NCI-H1694 treated with DMSO at 0.1 percent for 48 hours (cell line): ENCODE data around the gene DPEP3.
"Not testable (repeated sequence)": the region's sequence is repeated elsewhere in the genome, so short reads cannot be mapped to it uniquely, and the experiment has no call there.

Experiments
- DNase-seq: peaks from one replicate; lab custom pipeline; 2025; lab: John Stamatoyannopoulos, UW

DPEP3 gene

GRCh38 chr16:67993207-67994039 lies 13.1 kb upstream of the DPEP3 start:
- DNase-seq: peak; percentile 40

DNA sequence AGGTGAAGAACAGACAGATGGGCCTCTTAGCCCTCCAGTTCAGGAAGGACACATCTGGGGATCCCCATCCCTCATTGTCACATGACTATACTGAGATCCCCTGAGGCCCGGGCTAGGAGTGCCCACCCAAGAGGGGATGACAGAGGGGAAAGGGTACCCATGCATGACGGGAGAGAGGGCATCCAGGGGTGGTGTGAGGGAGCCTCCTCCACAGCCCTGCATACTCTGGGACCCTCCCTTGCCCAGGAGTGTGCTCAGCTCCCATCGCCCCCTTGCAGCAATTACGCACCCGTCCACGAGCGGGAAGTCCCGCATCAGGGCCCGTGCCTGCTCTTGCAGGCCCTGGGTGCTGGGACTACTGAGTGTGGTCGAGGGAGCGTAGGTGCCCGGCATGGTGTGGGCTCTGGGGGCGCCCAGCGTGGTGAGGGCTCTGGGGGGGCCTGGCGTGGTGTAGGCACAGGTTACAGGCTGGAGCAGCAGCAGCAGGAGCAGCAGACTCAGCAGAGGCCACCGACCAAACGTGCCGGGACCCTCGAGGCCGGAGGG lies 12.4 kb upstream of the DPEP3 start:
- no peak for DNase-seq

DNA sequence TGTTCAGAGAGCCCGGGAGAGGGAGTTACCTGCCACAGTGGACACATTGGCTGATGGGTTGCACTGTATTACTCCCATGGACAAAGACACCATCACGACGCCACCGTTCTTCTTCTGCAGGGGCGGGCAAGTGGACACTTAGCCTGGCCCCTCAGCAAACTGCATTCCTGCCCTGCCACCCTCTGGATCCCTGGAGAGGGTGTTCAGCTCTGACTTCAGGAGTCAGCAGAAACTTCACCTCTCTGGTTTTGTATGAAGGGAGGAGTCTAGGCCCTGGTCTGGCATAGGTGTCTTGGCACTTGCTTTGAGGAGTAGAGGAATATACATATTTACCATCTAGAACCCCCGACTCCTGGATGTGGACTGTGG lies 9.7 kb upstream of the DPEP3 start:
- DNase-seq: no peak

DNA sequence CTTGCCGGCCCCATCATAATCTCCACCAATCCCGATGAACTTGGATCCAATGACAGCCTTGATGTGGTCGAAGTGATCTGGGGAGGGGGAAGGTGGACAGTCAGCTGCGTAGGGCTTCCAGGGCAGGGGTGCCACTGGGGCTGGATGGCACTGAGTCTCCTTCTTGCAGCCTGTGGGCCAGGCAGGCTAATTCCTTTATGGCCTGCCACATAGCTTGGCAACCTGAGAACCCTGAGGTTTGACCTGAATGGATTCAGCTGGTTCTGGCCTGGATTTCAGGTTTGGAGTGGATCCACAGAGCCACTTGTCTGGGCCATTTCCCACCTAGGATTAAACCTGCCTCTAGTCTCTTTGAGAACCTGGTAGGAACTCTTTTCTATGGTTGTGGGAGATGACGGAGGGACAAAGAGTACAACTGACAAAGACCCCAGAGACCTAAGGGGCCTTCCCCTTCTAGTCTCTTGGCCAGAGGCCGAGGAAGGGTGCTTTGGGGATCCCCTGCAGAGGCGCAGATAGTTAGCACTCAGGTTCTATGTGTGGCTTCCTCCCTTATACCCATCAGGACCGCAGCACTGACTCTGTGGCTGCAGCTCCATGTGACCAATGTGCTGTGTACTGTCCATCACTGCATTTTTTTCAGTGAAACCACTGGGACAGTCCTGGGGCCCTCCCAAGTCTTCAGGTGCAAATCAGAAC lies 9.2 kb upstream of the DPEP3 start:
- DNase-seq: no peak

GRCh38 chr16:67988675-67989074 lies 8.4 kb upstream of the DPEP3 start:
- DNase-seq: no peak

GRCh38 chr16:67987460-67988160 lies 7.3 kb upstream of the DPEP3 start:
- DNase-seq: no peak

GRCh38 chr16:67986949-67987348 lies 6.7 kb upstream of the DPEP3 start:
- no peak for DNase-seq

DNA sequence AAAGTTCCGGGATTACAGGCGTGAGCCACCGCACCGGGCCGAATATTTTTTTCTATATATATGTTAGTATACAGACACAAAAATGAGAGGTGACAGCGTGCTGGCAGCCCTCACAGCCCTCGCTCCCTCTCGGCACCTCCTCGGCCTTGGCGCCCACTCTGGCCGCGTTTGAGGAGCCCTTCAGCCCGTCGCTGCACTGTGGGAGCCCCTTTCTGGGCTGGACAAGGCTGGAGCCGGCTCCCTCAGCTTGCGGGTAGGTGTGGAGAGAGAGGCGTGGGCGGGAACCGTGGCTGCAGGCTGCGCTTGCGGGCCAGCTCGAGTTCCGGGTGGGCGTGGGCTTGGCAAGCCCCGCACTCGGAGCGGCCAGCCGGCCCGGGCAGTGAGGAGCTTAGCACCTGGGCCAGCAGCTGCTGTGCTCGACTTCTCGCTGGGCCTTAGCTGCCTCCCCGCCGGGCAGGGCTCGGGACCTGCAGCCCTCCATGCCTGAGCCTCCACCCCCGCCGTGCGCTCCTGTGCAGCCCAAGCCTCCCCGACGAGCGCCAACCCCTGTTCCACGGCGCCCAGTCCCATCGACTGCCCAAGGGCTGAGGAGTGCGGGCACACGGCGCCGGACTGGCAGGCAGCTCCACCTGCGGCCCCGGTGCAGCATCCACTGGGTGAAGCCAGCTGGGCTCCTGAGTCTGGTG lies 1.9 kb upstream of the DPEP3 start:
- DNase-seq: no peak

DNA sequence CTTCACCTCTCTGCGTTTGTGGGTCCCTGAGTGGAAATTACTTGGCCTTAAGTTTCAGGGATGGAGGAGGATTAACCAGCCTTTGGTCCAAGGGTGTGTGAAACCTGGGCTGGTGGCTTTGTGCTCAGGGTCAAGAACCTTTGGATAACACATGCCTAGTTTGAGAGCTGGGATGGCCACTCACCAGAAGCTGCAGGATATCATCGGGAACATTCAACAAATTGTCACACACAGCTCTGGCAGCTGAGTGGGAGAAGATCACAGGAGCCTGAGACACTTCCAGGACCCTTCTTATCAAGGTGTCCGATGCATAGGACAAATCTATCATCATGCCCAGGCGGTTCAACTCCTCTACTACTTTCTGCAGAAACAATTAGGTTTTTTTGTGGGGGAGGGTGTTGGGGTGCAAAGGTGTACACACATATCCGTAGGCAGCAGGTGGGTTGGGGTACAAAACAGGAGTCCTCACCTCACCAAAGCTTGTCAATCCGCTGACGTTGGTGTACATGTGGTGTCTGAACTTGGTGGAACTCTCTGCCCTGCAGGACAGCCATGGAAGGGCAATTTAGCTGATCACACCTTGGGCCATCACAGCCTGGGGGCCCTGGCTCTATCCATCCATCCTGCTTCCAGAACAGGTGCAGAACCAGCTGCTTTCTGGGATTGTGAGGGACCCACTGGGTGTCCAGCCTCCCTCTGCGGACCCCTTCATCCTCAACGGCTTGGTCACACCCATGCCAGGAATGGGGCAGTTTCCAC lies 2.7 kb downstream of the DPEP3 start:
- no peak for DNase-seq

DNA sequence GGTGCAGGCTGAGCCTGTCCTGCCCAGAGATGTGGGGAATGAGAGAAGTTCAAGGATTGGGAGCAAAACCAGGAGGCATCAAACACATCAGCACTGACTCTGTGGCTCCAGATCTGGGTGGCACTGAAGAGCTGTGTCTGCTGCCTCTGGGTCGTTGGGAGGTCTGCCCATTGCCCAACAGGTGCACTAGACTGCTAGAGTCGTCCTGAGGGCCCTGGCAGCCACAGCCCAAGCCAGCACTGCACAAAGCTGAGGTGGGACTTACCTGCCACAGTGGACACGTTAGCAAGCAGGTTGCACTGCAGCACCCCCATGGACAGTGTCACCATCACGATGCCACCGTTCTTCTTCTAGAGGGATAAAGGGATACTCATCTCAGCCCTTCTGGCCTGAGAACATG lies 3.3 kb downstream of the DPEP3 start:
- DNase-seq: no peak

DNA sequence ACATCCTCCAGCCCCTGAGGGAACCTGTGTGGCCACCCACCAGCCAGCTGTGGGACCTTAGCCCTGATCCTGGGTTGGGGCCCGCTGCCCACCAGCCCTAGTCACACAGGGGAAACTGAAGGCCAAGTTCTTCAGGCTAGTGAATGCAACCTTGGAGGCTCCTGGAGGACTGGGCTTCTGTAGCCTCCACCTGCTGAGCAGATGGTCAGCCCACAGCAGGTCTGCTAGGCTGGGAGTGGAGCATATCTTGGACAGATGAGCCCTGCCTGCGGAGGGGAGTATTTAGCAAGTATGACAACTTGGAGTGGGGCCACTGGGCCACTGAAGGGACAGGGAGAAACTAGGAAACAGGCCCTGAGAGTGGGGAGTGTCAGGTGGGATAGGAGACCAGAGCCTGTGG lies 4.1 kb downstream of the DPEP3 start:
- no peak for DNase-seq

DNA sequence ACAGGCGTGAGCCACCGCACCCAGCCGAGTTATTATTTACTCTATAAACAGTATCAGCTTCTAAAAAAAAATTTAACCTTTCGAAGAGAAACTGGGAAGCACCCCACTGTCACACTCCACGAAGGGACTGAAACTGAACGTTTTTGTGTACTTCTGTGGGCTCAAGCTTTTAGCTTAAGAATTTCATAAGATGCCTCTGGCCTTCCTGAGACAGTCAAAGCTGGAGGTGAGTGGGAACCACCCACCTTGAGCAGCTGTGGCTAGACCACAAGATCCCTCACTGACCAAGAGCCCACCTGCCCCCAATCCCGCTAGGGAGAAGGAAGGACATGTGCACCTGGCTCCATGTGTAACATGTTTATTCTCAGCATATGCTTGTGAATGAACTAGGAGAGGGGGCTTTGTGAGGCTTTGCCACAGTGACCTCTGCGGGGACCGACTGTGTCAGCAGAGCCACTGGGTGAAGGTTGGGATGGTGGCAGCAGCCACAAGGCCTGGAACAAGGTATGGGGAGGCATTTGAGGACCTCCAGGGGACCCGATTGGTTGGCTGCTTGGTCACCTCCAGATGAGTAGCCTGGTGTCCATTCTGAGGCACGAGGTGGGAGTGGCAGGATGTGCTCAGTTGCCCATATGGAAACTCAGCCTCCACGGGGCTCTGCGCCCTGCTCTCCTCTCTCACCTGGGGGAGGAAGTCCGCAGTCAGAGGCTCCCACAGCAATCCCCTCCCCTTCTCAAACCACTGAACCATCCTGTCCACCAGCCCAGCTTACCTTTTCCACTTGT lies 4.8 kb downstream of the DPEP3 start:
- no peak for DNase-seq

- DNase-seq: not testable (repeated sequence)
Measured at GRCh38 chr16:67972285-67972684, 8.0 kb downstream of the DPEP3 start.

DNA sequence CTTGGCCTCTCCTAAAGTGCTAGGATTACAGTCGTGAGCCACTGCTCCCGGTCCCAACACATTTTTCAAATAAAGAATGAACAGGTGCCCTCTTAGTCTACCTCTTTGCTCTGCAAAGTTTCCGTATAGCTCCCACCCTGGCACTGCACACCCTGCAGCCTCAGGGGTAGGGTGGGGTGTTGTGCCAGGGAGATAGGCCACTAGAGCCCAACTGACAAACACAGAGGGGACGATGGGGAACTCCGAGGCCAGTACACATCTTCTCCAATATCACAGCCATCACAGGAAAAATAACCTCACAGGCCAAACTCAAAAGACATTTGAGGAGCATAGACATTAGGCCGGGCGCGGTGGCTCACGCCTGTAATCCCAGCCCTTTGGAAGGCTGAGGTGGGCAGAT lies 9.2 kb downstream of the DPEP3 start:
- no peak for DNase-seq

GRCh38 chr16:67969254-67970039 lies 10.9 kb downstream of the DPEP3 start:
- DNase-seq: no peak

- DNase-seq: peak; percentile 22
Measured at GRCh38 chr16:67968400-67969253, 11.7 kb downstream of the DPEP3 start, which contains the start of gene SLC12A4. TSS of gene SLC12A4 (minus strand) at chr16:67968637. CDS start at chr16:67968553, 84 bp downstream.

- DNase-seq: no peak
Measured at GRCh38 chr16:67967958-67968399, 12.3 kb downstream of the DPEP3 start.

DNA sequence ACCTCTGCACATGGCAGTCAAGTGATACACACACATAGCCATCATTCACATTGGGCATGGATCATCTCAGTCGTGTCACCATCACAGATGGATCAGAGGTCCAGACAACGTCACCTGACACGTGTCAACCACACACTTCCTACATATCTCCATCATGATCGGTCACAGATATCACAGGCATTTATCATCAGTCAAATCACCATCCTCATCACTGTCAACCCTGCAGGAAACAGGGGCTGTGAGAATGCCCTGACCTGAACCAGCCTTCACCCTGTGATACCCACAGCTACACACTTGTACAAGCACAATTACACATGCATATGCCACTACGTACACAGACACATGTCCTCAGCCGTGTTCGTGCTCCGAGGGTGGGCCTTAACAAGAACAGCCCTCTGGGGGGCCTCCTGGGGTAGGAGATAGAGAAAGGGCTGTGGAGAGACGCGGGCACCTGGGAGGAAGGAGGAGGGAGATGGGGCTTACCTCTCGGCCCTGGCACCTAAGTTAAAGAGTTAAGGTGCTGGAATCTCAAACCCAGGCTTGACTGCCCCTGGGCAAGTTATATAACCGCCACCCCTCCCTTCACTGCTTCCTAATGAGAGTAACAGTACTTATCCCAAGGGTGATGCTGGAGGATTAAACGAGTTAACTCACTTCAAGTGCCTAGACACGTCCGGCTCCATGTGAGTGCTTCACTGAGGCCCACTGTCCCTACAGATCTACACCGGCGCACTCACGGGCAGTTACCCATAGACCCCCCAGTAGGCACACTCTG lies 12.9 kb downstream of the DPEP3 start:
- DNase-seq: no peak
